Measurements from ENCODE around the gene QDPR. TPM values are rescaled to one million over a fixed set of nuclear protein-coding genes. Genes with fewer than 3 reads are reported as not detected.

Gene QDPR
- total and polyA plus RNA-seq, 8 donors = 0.45 to 90.4 (median 19.9) TPM

DNA sequence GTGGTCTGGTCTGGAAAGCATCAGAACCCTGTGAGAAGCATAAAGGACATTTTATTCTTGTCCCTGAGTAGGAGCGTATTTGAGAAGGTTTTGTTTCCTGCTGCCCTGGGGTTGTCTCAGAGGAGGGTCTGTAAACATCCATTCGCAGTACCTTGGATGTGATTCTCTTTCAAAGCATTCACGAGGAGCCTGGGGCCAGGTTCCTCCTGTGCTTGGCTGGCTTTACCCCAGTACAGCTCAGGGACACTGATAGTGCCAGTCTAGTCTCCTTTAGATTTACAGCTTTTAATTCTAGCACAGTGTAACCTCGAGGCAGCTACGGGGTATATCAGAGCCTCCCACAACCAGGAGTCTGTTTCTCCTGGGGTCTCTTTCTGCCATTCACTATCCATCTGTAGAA lies 5.8 kb upstream of the QDPR start:
- H3K4me3 ChIP-seq = no peak overlapping the region
- 38 to 56% (median 41%) methylated on average over 5 of the region's 5 CpGs for WGBS, 5 donors
- no peaks in the 10 kb centered on the region for H3K27me3 ChIP-seq
- no peaks in the 10 kb centered on the region for H3K36me3 ChIP-seq
- intact Hi-C loops (cut with DNase I; ENCODE audit: low total_unique reads) = no loop called here
- H3K27ac ChIP-seq = no peak overlapping the region
- DNase-seq = no peak
- TF ChIP-seq POLR2AphosphoS5 (IDR thresholded peaks at IDR 0.05) = no peak
- TF ChIP-seq CTCF (IDR thresholded peaks at IDR 0.05) = no peak
- no peak for TF ChIP-seq POLR2A (IDR thresholded peaks at IDR 0.05)
- no peak for TF ChIP-seq EP300 (IDR thresholded peaks at IDR 0.05)
- H3K9me3 ChIP-seq = no peaks in the 10 kb centered on the region
- peaks cover 0 to 5% (median 2%) of the 10 kb centered on the region in 4 donors for H3K4me1 ChIP-seq

GRCh38 chr4:17516980-17517379 lies 5.1 kb upstream of the QDPR start:
- no peaks in the 10 kb centered on the region for H3K36me3 ChIP-seq
- 42 to 59% (median 48%) methylated on average over 1 of the region's 1 CpG for WGBS, 5 donors
- no peak for TF ChIP-seq EP300 (IDR thresholded peaks at IDR 0.05)
- no peak for TF ChIP-seq CTCF (IDR thresholded peaks at IDR 0.05)
- TF ChIP-seq POLR2AphosphoS5 (IDR thresholded peaks at IDR 0.05) = no peak
- TF ChIP-seq POLR2A (IDR thresholded peaks at IDR 0.05) = no peak
- no peaks in the 10 kb centered on the region for H3K9me3 ChIP-seq
- H3K4me3 ChIP-seq = no peak overlapping the region
- H3K27ac ChIP-seq = no peak overlapping the region
- H3K4me1 ChIP-seq = peaks cover 0 to 10% (median 7%) of the 10 kb centered on the region in 4 donors
- no peak for DNase-seq
- intact Hi-C loops (cut with DNase I; ENCODE audit: low total_unique reads) = no loop called here
- H3K27me3 ChIP-seq = no peaks in the 10 kb centered on the region

DNA sequence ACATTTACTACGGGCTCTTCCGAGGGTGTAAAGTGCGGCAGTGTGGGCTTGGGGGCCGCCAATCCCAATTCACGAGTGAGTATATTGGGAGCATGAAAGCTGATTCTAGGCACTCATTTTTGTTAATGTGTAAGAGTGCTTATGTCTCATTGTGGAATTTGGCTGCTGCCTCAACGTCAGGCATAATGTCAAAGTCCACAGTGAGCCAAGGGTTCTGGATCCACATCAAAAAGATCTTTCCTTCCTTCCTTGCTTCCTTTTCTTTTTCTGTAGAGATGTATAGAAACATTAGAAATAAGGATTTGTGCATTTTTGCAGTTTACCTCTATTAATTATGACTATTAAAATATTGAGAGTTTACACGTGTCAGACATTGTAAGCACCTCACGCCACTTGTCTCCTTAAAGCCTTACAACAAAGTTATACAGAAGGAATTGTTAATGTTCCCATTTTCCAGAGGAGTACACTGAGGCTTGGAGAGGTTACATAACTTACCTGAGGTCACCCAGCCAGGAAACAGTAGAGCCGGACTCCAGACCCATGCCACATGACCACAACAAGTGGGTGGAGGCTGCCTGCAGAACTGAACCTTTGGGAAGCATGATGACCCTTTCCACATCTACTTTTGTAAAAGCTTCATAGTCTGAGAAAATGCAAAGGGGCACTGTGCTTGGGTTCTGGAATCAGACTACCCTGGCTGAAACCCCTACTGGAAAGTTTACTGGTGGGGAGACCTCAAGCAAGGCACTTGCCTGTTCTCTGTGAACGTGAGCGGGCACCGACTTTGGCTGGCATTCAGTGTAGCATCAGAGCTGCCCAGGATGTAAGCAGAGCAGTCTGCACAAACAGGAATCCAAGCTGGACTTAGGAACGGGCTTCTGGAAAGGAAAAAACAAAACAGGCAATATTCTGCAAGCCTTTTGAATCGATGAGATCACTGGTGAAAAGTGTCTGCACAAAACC lies 3.8 kb upstream of the QDPR start:
- WGBS, 5 donors = 69 to 73% (median 71%) methylated on average over 14 of the region's 14 CpGs
- Histone ChIP-seq H3K27ac (no peak overlapping the region), H3K27me3 (no peaks in the 10 kb centered on the region), H3K9me3 (no peaks in the 10 kb centered on the region), H3K36me3 (no peaks in the 10 kb centered on the region), H3K4me1 (peaks cover 5 to 18% (median 15%) of the 10 kb centered on the region in 4 donors), H3K4me3 (no peak overlapping the region)
- TF ChIP-seq POLR2A (IDR thresholded peaks at IDR 0.05) (no peak), EP300 (IDR thresholded peaks at IDR 0.05) (no peak), POLR2AphosphoS5 (IDR thresholded peaks at IDR 0.05) (no peak), CTCF (IDR thresholded peaks at IDR 0.05) (no peak)
- DNase-seq = no peak
- intact Hi-C loops (cut with DNase I; ENCODE audit: low total_unique reads) = no loop called here

DNA sequence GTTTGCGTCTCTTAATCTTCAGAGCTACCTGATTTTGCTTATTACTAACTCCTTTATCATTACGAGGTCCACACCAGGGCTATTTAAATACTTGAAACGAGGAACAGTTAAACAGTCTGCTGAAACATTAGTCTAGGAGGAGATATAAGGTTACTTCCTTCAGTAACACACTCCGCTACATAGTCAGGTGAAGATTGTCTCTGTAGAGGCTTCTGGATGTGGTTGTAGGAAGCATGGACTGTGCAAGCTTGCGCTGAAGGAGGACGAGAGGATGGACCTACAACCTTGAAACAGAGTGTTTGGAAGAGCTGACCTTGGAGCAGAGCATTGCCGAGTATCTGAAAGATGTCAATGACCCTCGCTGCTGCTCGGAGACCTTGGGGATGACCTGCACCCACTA lies 3.0 kb upstream of the QDPR start, which contains the start of gene CLRN2:
CLRN2 (plus strand) TSS at position 301 of the 400 bp plus-strand sequence. CDS start 102 bp downstream, outside the sequence.
- DNase-seq = no peak
- Histone ChIP-seq H3K4me3 (no peak within 1 kb of the TSS), H3K4me1 (peaks cover 10 to 26% (median 21%) of the 10 kb centered on the region in 4 donors), H3K9me3 (no peaks in the 10 kb centered on the region), H3K27me3 (no peaks in the 10 kb centered on the region), H3K36me3 (no peaks in the 10 kb centered on the region), H3K27ac (no peak within 1 kb of the TSS)
- no peak for TF ChIP-seq POLR2AphosphoS5 (IDR thresholded peaks at IDR 0.05)
- no peak for TF ChIP-seq POLR2A (IDR thresholded peaks at IDR 0.05)
- no peak for TF ChIP-seq EP300 (IDR thresholded peaks at IDR 0.05)
- no peak for TF ChIP-seq CTCF (IDR thresholded peaks at IDR 0.05)
- WGBS, 5 donors = 75 to 80% (median 78%) methylated on average over 9 of the region's 9 CpGs
- intact Hi-C loops (cut with DNase I; ENCODE audit: low total_unique reads) = no loop called here

All from stomach (tissue), 9 donors.